AG20443 (cell line): ENCODE results near the gene SEC22C.

Experiments used
- DNase-seq: peaks from one replicate; pipeline ENCODE4 v3.0.0; 2012; ENCODE audit warnings: low spot score, mixed read lengths

The SEC22C gene

GRCh38 chr3:42498034-42498433 is 83.7 kb downstream of the SEC22C start:
- no peak for DNase-seq
